Stimulated activated CD8-positive, alpha-beta memory T cell treated with anti-CD3 and anti-CD28 coated beads, Interleukin-4, amount 100 ng/mL, for 4 hours (primary cell): ENCODE results near the gene LMTK3.
"Not testable (repeated sequence)": the region's sequence is repeated elsewhere in the genome, so short reads cannot be mapped to it uniquely, and the experiment has no call there.

Experiments
- DNase-seq, 2 donors: peaks; one replicate each; pipeline ENCODE4 v3.0.0-alpha.2; 2020; ENCODE audit warnings: low read depth in 2 of 2, low spot score in 1 of 2

Gene LMTK3

GRCh38 chr19:48541813-48542212 lies 30.2 kb upstream of the LMTK3 start:
- no peak for DNase-seq

DNA sequence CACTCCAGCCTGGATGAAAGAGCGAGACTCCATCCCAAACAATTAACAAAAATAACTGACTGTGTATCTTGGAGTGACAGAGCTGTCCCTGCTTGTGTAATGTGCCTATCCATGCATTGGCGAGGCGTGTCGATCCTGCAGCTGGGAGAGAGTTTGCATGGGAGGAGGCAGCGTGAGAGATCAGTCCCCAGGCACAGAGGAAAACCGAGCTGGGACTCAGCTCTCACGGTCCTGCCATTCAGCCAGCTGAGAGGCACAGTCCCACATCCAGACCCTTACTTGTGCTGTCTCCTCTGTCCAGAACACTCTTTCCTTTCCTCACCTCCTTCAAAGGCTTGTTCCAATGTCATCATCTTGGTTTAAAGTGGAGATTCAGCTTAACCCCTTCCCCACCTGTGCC lies 28.5 kb upstream of the LMTK3 start:
- no peak for DNase-seq

GRCh38 chr19:48539503-48540096 lies 28.0 kb upstream of the LMTK3 start:
- no peak for DNase-seq

GRCh38 chr19:48538057-48538456 lies 26.4 kb upstream of the LMTK3 start:
- not testable (repeated sequence) for DNase-seq

GRCh38 chr19:48537541-48537940 lies 25.9 kb upstream of the LMTK3 start:
- DNase-seq = no peak

DNA sequence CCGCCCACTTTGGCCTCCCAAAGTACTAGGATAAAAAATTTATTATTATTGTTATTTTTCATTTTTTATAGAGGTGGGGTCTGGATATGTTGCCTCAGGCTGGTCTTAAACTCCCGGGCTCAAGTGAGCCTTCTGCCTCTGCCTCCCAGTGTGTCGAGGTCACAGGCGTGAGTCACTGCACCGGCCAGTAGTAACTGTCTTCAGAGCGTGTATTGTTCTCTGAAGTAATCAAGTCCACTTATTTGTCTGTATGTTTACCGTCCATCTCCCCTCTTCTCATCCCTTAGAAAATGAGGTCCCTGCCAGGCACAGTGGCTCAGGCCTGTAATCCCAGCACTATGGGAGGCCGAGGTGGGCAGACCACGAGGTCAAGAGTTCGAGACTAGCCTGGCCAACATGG lies 22.1 kb upstream of the LMTK3 start:
- no peak for DNase-seq

- DNase-seq = no peak
These were observed 19.1 kb upstream of the LMTK3 start for GRCh38 chr19:48530770-48531169.

DNA sequence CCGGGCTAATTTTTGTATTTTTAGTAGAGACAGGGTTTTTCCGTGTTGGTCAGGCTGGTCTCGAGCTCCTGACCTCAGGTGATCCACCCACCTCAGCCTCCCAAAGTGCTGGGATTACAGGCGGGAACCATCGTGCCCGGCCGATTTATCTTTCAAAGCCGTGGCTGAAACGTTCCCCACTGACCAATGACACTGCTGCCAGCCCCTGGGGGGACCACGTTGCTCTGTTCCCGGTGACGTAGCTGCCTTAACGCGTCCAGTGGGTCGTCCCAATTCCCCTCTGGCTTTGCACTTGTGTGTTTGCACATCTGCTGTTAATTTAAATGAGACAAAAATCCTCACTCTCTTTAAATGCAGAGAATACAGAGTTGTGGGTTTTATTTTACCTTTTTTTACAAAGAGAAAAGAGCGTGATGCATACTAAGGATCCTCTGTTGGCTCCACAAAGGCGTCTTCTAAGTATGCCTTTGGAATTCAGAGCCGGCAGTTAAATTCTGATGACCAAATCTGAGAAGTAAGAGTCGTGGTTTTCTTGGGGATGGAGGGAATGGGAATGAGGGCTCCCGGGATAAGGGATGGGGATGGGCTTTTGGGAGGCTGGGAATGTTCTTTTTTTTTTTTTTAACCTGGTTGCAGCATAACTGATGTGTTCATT lies 18.6 kb upstream of the LMTK3 start:
- DNase-seq = no peak

GRCh38 chr19:48529156-48529555 lies 17.5 kb upstream of the LMTK3 start:
- DNase-seq = no peak

DNA sequence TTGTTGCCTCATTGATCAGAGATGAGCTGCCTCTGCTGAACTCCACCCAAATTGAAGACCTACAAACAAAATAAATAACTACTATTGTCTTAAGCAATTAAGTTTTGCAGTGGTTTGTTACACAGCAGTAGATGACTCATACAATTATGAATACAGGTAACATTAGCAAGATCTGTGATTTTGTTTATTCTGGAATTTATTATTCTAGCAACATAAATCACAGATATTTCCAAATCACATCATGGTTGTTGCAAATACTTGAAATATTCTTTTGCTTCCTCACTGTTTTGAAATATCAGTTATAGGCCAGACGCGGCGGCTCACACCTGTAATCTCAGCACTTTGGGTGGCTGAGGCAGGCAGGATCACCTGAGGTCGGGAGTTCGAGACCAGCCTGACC lies 13.1 kb upstream of the LMTK3 start:
- no peak for DNase-seq

DNA sequence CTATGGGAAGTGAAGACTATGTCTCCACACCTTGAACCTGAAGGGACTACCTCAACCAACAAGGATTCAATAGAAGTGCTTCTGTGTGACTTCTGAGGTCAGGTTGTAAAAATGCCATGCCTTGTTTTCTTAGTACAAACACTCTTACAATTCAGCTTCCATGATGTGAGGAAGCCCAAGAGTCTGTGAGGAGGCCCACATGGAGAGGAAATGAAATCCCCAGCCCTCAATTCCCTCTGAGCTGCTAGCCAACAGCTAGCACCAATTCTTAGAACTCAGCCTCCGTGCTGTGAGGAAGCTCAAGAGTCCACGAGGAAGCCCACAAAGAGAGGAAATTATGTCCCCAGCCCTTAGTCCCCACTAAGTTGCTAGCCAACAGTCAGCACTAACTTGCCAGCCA lies 12.6 kb upstream of the LMTK3 start:
- DNase-seq = no peak

DNA sequence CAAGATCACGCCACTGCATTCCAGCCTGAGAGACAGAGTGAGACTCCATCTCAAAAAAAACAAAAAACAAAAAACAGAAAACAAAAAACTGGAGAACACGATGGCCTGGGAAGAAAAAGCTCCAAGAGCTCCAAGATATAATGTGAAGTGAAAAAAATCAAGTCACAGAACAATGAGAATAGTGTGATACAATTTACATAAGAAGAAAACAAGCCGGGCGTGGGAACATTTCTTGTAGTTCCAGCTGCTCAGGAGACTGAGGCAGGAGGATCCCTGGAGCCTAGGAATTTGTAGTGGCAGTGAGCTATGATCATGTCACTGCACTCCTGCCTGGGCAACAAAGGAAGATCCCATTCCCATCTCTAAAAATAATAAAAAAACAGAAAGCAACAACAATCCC lies 8.5 kb upstream of the LMTK3 start:
- no peak for DNase-seq

DNA sequence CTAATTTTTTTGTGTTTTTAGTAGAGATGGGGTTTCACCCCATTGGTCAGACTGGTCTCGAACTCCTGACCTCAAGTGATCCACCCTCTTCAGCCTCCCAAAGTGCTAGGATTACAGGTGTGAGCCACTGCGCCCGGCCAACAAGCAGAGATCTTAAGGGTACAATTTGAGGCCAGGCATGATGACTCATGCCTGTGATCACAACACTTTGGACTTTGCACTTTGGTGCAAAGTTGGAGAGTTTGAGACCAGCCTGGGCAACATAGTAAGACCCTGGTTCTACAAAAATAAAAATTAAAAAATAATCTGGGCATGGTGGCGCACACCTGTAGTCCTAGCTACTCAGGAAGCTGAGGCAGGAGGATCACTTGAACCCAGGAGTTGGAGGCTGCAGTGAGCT lies 7.8 kb upstream of the LMTK3 start:
- DNase-seq = not testable (repeated sequence)

GRCh38 chr19:48518207-48518606 lies 6.6 kb upstream of the LMTK3 start:
- no peak for DNase-seq

- DNase-seq = no peak
These were observed 4.9 kb upstream of the LMTK3 start for GRCh38 chr19:48516536-48516935.

DNA sequence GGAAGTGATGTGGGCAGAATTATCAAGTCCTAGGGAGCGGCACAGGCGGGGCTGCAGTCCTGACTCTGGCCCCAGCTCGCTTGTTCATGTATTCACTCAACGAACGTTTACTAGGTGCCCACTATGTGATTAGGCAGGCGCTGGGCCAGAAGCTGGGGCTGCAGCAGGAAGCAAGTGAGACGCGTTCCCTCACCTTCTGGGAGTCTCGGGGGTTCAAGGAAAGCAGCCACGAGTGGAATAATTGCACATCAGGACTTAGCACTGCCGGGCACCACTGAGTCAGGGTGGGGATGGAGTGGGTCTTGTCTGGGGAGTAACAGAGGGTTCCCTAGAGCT lies 2.5 kb upstream of the LMTK3 start:
- no peak for DNase-seq

DNA sequence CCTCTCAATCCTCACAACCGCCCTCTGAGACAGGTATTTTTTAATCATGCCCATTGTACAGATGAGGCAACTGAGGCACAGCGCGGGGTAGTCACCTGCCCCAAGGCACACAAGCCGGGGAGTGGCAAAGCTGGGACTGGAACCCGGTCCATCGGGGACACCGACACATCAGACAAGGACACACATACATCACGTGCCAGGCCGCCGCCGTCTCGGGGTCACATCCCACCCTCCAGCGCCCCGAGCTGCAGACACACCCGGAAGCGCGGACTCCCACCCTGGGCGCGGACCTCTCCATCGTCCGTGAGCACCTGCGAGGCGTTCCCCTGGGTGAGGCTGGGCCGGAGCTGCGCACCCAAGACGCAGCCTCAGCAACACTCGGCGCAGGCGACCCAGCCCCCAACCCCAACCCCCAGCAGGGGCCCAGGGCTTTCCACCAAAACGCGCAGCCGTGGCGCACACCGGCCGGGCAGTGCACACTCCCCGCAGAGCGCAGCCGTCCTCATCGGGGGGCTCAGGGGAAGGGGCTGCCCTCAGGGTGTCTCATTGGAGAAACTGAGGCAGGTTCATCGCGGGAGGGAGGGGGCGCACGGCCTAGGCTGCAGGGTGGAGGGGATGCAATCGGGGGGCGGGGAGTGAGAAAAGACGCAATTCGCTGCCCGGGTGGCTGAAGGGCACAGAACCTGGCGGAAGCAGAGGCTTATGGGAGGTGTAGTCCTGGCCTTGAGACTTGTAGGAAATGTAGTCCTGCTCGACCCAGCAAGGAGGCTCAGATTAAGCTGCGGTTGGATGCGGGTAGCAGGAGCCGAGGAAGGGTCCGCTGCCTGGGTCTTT lies 1.9 kb upstream of the LMTK3 start:
- peak in 1 of 2 donors; percentile 47 for DNase-seq

DNA sequence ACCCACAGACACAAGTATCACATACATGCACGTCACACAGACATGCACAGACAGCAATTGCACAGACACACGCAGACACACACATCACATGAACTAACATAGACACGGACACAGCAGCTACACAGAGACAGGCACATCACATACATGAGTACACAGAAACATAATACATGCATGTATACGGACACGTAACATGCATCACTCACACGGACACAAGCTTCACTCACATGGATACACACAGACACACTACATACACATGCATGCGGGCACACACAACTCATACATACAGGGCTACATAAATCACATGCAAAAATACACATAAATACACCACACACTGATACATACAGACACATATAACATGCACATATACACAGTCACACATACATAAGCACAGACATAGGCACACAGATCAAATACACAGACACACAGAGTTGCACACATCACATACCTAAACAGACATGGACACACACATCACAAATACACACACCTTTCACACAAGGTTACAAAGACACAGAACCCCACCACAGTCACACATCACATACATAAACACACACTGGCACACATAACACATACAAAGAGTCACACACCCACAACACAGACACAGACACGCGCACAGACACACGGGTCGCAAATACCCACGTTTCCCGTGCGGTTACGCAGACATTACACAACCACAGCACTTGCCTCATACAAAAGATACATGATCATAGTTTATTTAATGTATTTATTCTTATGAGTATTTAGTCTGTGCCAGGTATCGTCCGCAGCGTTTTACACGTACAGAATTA lies 1.1 kb upstream of the LMTK3 start:
- no peak for DNase-seq

DNA sequence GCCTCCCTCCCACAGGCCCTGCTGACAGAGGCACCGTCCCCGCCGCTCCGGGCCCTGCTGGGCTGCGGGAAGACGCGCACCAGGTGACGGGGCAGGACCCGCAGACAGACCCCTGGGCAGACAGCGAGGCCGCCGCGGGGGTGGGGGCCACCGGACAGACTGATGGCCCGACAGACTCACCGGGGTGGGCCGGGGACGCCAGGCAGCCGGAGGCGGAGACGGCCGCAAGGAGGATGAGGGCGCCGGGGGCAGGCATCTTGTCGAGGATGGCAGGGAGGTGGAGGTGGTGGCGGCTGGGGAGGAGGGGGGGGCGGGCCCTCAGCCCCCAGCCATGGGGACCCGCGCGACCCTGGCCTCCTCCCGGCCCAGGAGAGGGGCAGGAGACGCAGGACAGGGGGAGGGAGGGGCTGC lies 309 bp downstream of the LMTK3 start:
- DNase-seq = no peak

- DNase-seq = peak; percentile 45 to 52
These were observed 990 bp downstream of the LMTK3 start for GRCh38 chr19:48510421-48511268.
